ENCODE data around the gene GGCX. TPM values are rescaled to one million over a fixed set of nuclear protein-coding genes. Genes with fewer than 3 reads are reported as not detected.

The GGCX gene
- total and polyA plus RNA-seq, 2 of the 13 experiments (the other 11 are each of a cell fraction or from before 2014, with no cell fraction given), result 72.5 to 103 TPM

DNA sequence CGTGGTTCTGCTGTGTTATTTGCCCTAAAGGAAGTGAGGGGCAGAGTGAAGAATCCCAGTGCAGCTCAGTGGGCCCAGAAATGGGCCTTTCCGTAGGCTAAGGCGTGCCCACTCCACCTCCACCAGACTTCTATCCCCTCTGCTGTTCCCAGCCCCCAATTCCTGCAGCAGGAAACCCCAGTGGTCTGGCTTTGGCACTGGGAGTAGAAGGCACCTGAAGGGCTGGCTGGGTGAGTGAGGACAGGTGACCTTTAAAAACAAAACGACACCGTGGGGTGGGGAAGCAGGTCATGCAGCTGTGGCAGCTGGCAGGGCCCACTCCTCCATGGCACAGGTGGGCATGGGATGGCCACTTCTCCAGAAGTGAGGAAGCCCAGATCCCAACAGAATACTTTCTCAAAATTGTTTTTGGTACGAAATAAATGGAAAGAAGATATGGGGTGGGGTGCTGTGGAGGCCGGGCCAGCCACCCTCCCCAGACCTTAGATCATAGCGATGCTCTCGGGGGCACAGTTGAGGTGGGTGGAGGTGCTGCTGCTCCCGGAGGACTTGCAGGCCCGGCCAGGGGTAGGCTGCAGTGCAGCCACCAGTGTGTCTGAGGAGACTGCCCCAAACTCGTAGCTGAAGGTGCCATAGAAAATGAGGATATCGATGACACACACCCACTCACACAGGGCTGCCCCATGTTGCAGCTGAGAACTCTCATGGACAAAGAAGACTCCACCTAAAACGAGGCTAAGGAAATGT, 37.5 kb upstream of the GGCX start:
- intact Hi-C loops (cut with micrococcal nuclease; ENCODE audit: unreplicated experiment) (loop anchor here (5.0 kb wide), 1 partner anchor 176 kb away; no protein-coding TSS in a partner anchor), in situ Hi-C loops (cut with HindIII; ENCODE audit: extremely low pct_ligation_motif_present, low pct_unique_long_range_greater_than_20kb) (no loop called here)
- Histone ChIP-seq H3K4me1 (ENCODE audit: insufficient read depth, low read length) (peaks cover 71% of the 10 kb centered on the region), H3K79me2 (ENCODE audit: insufficient read depth, low read length) (peaks cover 46% of the 10 kb centered on the region), H3K27ac (ENCODE audit: extremely low read length, insufficient read depth, low read length) (peak overlapping the region; percentile 80), H3K4me2 (ENCODE audit: low read depth, low read length) (peak overlapping the region; percentile 94; the same call in 1 of the 2 replicates), H3K27me3 (ENCODE audit: control insufficient read depth in 1 of 2, insufficient read depth in 2 of 2, low read length in 2 of 2) (no peaks in the 10 kb centered on the region; a peak in 1 of 5 replicates), H2AFZ (ENCODE audit: low read length) (no peak overlapping the region), H3K9ac (ENCODE audit: insufficient read depth, low read depth, low read length) (no peak overlapping the region; the same call in 1 of the 2 replicates), H3K36me3 (replicated peaks in 1 of 2; ENCODE audit: control insufficient read depth in 1 of 2, insufficient read depth in 2 of 2, low read length in 2 of 2) (peaks cover 7 to 38% of the 10 kb centered on the region in 2 experiments), H4K20me1 (ENCODE audit: insufficient read depth, low read length) (0 out of 2 replicates have a peak, but pooled peaks cover 3% of the 10 kb centered on the region), H3K4me3 (replicated peaks in 1 of 3; ENCODE audit: insufficient read depth in 1 of 3, low read depth in 2 of 3, low read length in 3 of 3) (no peak overlapping the region), H3K9me3 (ENCODE audit: low read length) (no peaks in the 10 kb centered on the region)
- ATAC-seq (no peak), FAIRE-seq (no peak), DNase-seq (ENCODE audit: low spot score) (no peak)
- ChIA-PET POLR2A (interaction anchor here (1.0 to 25.9 kb wide), 8 partner anchors 6 to 179 kb away, joined by 3 to 795 read pairs (median 88); partner anchors contain the start of genes C2orf68, GGCX, MAT2A and RNF181), CTCF (ENCODE audit: low intra/inter-chr PET ratio, low total read pairs) (no interaction called here)
- no TSS peak for BruUV-seq (replicated peaks)
- WGBS (ENCODE audit: low lambda C conversion rate), result 83% methylated on average over 14 of the region's 14 CpGs
- TF ChIP-seq AGO2 (optimal IDR thresholded peaks at IDR 0.05; ENCODE audit: low read depth, low read length) (peak; percentile 40), ZNF143 (CRISPR knock-in tag; IDR thresholded peaks at IDR 0.05) (0 out of 2 replicates have a peak, but pooled peaks have one; percentile 24), ZNF737 (CRISPR knock-in tag; IDR thresholded peaks at IDR 0.05; ENCODE audit: borderline replicate concordance) (no peak), ZNF777 (CRISPR knock-in tag; IDR thresholded peaks at IDR 0.05) (0 out of 2 replicates have a peak, but pooled peaks have one; percentile 17), SNAPC2 (CRISPR knock-in tag; IDR thresholded peaks at IDR 0.05) (no peak), PRDM4 (CRISPR knock-in tag; IDR thresholded peaks at IDR 0.05; ENCODE audit: borderline replicate concordance) (no peak), POLR2A (IDR thresholded peaks at IDR 0.05; ENCODE audit: insufficient read depth in 1 of 2, low read depth in 2 of 2, low read length in 2 of 2) (peak in 1 of 2 experiments; percentile 12; a peak in 1 of 4 replicates), THAP7 (CRISPR knock-in tag; IDR thresholded peaks at IDR 0.05) (0 out of 2 replicates have a peak, but pooled peaks have one; percentile 34), BATF2 (CRISPR knock-in tag; IDR thresholded peaks at IDR 0.05) (no peak), GABPB1 (CRISPR knock-in tag; IDR thresholded peaks at IDR 0.05) (0 out of 2 replicates have a peak, but pooled peaks have one; percentile 4), MTF2 (CRISPR knock-in tag; IDR thresholded peaks at IDR 0.05; ENCODE audit: borderline replicate concordance) (0 out of 2 replicates have a peak, but pooled peaks have one; percentile 39), MYC (CRISPR knock-in tag; IDR thresholded peaks at IDR 0.05; ENCODE audit: borderline replicate concordance) (0 out of 2 replicates have a peak, but pooled peaks have one; percentile 20), KLF9 (CRISPR knock-in tag; IDR thresholded peaks at IDR 0.05; ENCODE audit: low read depth) (no peak), ZBTB20 (CRISPR knock-in tag; IDR thresholded peaks at IDR 0.05; ENCODE audit: borderline replicate concordance, low read depth) (0 out of 2 replicates have a peak, but pooled peaks have one; percentile 4), HNRNPL (IDR thresholded peaks at IDR 0.05; ENCODE audit: low read depth, low read length) (0 out of 2 replicates have a peak, but pooled peaks have one; percentile 57), HDAC1 (CRISPR knock-in tag; IDR thresholded peaks at IDR 0.05) (peak; percentile 50; the same call in 1 of the 2 replicates)
- TF ChIP-seq, protein P1, sequence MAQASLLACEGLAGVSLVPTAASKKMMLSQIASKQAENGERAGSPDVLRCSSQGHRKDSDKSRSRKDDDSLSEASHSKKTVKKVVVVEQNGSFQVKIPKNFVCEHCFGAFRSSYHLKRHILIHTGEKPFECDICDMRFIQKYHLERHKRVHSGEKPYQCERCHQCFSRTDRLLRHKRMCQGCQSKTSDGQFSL (CRISPR knock-in tag; IDR thresholded peaks at IDR 0.05), result 0 out of 2 replicates have a peak, but pooled peaks have one; percentile 24
- TF ChIP-seq, protein P2, sequence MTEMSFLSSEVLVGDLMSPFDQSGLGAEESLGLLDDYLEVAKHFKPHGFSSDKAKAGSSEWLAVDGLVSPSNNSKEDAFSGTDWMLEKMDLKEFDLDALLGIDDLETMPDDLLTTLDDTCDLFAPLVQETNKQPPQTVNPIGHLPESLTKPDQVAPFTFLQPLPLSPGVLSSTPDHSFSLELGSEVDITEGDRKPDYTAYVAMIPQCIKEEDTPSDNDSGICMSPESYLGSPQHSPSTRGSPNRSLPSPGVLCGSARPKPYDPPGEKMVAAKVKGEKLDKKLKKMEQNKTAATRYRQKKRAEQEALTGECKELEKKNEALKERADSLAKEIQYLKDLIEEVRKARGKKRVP (CRISPR knock-in tag; IDR thresholded peaks at IDR 0.05), result no peak

Data from HepG2 (cell line).